HG02884 (cell line): Measurements from ENCODE around the gene GPC6.
"Not testable (repeated sequence)": the region's sequence is repeated elsewhere in the genome, so short reads cannot be mapped to it uniquely, and the experiment has no call there.

Experiments used
- ATAC-seq: cut with Tn5 transposase; IDR thresholded peaks from one replicate; pipeline ENCODE4 v1.9.1; 2021; ENCODE audit warnings: mild to moderate bottlenecking, moderate library complexity; ENCODE audit not compliant: unreplicated experiment

The GPC6 gene

GRCh38 chr13:93422980-93423543, 196.5 kb downstream of the GPC6 start:
- ATAC-seq = no peak

DNA sequence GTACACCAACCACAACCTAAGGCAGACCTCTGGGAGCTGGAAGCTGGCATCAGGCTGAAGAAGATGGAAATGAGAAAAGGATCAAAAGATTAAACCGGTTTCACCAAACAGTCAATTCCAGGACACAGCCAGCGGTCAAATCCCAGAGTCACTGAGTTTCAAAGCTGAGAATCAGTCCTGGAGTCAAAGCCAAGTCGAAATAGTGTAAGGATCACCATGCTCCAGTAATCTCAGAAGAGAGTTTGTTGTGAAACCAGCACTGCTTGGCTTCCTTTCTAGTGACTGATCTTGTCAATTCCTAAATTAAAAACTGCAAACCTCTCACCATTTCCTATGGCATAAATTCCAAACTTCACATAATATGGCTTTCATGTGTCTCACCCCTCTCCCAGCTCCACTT, 198.8 kb downstream of the GPC6 start:
- ATAC-seq = no peak

DNA sequence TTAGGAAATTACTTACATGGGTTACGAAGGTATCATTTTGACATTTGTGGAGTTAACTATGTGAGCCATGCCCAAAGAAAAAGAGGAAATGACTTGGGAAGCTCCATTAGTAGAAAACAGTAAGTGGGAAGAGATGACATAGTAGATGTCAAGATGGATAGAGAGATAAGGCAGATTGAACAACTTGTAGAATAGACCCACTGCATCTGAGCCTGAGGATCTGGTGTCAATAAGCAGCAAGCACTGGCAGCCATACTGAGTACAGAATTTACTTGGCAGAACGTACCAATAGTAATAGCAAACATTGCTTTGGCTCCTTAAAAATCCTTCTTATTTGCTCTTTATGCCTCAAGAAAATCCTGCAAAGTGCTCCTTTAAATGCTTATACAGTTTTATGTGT, 203.8 kb downstream of the GPC6 start:
- no peak for ATAC-seq

GRCh38 chr13:93435651-93436050, 209.0 kb downstream of the GPC6 start:
- no peak for ATAC-seq

DNA sequence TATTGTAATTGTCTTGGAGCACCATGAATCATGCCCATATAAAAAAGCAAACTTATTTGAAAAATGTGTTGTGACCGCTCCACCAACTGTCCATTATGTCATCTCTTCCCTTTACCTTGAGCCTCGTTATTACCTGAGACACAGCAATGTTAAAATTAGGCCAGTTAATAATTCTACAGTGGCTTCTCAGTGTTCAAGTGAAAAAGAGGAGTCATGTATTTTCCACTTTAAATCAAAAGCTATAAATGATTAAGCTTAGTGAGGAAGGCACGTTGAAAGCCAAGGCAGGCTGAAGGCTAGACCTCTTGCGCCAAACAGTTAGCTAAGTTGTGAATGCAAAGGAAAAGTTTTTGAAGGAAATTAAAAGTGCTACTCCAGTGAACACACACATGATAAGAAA, 210.5 kb downstream of the GPC6 start:
- ATAC-seq = no peak

DNA sequence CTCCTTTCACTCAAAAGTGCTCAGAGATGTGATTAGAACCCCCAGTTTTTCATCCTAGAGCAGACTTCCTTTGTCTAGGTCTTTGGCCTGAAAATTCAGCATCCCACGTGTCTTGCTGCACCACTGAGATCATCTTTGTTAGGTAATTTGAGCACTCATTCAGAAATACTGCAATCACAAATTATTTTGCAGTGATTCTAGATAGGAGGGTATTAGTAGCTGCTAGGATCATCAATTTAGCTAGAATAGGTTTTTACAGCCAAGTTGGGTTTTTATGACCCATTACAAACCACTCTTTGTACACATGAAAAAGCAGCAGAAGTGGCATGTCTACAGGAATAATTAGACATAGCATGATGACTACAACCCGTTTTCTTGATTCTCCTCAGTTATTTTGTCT, 219.6 kb downstream of the GPC6 start:
- no peak for ATAC-seq

DNA sequence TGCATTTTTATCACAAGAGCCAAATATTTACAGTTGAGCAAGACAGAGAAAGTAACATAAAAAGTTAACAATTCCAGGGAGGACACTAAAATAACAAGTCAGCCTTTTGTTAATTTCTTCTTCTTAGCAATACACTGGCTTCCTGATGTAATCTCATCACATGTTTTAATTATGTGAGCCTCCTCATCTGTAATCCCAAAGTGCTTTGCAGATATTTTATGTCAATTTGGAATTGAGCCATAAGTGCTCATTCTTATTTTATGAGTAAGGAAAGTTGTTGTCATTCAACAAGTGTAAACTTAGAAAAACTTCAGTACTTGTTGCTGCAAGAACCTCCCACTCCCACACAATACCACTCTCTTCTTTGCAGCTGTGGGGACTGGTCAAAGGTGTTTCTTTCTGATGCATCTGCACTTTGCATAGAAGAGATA, 223.6 kb downstream of the GPC6 start:
- ATAC-seq = no peak

DNA sequence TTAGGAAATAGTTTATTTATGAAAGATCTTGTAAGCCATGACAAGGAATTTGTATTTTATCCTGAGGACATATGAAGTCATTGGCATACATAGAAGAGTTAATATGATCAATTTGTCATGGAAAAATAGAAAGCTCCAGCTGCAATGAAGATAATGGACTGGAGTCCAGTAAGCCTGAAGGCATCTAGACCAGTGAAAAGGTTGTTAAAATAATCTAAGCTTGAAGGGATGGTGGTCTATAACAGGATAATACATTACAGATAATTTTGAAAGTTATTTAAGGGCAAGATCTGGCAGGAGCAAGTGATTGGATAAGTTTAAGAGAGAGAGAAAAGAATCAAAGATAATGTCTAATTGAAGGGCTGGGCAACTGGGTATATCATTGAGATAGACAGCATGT, 224.2 kb downstream of the GPC6 start:
- ATAC-seq = no peak

DNA sequence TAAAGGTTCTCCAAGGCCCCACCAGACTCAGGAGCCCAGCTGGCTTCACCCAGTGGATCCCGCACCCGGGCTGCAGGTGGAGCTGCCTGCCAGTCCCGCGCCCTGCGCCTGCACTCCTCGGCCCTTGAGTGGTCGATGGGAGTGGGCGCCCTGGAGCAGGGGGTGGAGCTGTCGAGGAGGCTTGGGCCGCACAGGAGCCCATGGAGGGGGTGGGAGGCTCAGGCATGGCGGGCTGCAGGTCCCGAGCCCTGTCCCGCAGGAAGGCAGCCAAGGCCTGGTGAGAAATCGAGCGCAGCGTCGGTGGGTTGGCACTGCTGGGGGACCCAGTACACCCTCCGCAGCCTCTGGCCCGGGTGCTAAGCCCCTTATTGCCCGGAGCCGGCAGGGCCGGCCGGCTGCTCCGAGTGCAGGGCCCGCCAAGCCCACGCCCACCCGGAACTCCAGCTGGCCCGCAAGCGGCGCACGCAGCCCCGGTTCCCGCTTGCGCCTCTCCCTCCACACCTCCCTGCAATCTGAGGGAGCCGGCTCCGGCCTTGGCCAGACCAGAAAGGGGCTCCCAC, 228.1 kb downstream of the GPC6 start:
- not testable (repeated sequence) for ATAC-seq

DNA sequence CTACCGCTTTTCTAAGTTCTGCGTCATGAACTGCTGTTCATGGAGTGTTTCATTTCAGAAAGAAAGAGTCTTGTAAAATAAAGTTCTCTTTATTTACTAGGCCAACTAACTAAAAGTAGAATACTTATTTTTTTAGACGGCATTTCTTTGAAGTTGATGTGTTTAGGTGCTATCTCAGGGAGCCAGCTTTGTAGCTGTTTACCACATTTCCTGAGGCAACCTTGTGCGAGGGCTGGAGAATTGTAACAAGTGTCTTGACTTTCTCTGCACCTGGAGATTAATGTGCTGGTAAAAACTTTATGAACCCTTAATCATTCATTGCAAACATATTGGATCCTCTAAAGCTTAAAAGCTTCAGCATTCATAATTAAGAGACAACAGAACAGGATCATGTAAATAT, 229.3 kb downstream of the GPC6 start:
- no peak for ATAC-seq

- no peak for ATAC-seq
Observed at GRCh38 chr13:93460005-93460404, 233.4 kb downstream of the GPC6 start.

- no peak for ATAC-seq
Observed at GRCh38 chr13:93462151-93462550, 235.5 kb downstream of the GPC6 start.

- no peak for ATAC-seq
Observed at GRCh38 chr13:93466502-93467036, 240.0 kb downstream of the GPC6 start.

- no peak for ATAC-seq
Observed at GRCh38 chr13:93467175-93467574, 240.6 kb downstream of the GPC6 start.

DNA sequence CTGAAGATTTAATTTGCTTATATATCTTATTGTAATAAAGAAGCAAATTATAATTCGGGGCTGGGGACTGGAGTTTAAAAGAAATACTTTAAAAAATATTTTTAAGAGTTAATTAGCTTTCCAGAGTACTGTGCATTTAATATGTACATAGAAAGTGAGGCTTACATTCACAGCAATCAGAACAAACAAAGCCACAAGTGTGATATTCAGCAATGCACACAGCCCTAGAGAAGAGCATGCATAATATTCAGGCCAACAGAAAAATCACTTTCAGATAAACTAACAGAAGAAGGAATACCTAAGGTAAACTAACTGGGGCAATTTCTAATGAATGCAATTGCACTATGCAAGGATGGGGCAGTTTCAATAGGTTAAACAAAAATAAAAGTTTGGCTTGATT, 241.8 kb downstream of the GPC6 start:
- ATAC-seq = no peak

DNA sequence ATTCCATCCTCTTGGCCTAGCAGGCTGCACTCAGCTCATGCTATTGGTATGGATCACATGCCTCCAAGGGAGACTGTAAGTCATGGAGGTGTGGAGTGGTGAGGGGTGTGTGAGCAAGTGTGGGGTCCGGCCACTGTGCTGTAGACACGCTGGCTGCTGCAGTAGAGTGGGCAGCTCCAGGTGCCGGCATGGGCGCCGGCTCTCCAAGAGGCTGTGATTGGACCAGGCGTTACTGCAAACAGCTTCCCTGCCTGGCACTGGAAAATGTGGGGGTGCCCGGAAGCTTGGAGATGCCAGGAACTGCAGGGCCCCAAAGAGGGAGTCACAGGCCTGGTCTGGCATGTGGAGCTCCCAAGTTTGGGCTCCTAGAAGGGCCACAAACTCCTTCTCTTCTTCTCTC, 245.7 kb downstream of the GPC6 start:
- ATAC-seq = no peak

- ATAC-seq = no peak
Observed at GRCh38 chr13:93472814-93473296, 246.2 kb downstream of the GPC6 start.

- ATAC-seq = no peak
Observed at GRCh38 chr13:93473441-93474270, 247.0 kb downstream of the GPC6 start.

- ATAC-seq = no peak
Observed at GRCh38 chr13:93476175-93476574, 249.6 kb downstream of the GPC6 start.

GRCh38 chr13:93477238-93477637, 250.6 kb downstream of the GPC6 start:
- ATAC-seq = no peak

GRCh38 chr13:93480553-93481106, 254.0 kb downstream of the GPC6 start:
- ATAC-seq = no peak

DNA sequence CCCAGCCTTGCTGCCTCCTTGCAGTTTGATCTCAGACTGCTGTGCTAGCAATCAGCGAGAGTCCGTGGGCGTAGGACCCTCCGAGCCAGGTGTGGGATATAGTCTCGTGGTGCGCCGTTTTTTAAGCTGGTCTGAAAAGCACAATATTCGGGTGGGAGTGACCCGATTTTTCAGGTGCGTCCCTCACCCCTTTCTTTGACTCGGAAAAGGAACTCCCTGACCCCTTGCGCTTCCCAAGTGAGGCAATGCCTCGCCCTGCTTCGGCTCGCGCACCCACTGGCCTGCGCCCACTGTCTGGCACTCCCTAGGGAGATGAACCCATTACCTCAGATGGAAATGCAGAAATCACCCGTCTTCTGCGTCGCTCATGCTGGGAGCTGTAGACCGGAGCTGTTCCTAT, 269.5 kb downstream of the GPC6 start:
- not testable (repeated sequence) for ATAC-seq
